Upper lobe of left lung (tissue), 4 donors: ENCODE data around the gene DLST.

ENCODE experiments used
- EP300 ChIP-seq, 4 donors: sonication (generic); formaldehyde crosslinking; IDR thresholded peaks; one replicate each; pipeline ENCODE4 v1.5.1; 2017; ENCODE audit warnings: antibody characterized with exemption in 4 of 4, control low read depth in 2 of 4
- POLR2A ChIP-seq, 4 donors: fragments of 450-650 bp; IDR thresholded peaks; one replicate each; pipeline ENCODE4 v1.5.1; 2016 to 2017; ENCODE audit warnings: antibody characterized with exemption in 4 of 4, mild to moderate bottlenecking in 2 of 4
- POLR2AphosphoS5 ChIP-seq, 2 donors: sonication (generic); formaldehyde crosslinking; IDR thresholded peaks; one replicate each; pipeline ENCODE4 v1.5.1; 2017; ENCODE audit warnings: antibody characterized with exemption in 2 of 2
- TF ChIP-seq, protein P1 (sequence below), 6 experiments: fragments of 450-650 bp in 4 of 6; fragments of 200-600 bp in 2 of 6; sonication (generic) in 2 of 6; IDR thresholded peaks; one replicate each; pipeline ENCODE4 v1.5.1; 2016 to 2019; ENCODE audit warnings: antibody characterized with exemption in 6 of 6

DNA sequence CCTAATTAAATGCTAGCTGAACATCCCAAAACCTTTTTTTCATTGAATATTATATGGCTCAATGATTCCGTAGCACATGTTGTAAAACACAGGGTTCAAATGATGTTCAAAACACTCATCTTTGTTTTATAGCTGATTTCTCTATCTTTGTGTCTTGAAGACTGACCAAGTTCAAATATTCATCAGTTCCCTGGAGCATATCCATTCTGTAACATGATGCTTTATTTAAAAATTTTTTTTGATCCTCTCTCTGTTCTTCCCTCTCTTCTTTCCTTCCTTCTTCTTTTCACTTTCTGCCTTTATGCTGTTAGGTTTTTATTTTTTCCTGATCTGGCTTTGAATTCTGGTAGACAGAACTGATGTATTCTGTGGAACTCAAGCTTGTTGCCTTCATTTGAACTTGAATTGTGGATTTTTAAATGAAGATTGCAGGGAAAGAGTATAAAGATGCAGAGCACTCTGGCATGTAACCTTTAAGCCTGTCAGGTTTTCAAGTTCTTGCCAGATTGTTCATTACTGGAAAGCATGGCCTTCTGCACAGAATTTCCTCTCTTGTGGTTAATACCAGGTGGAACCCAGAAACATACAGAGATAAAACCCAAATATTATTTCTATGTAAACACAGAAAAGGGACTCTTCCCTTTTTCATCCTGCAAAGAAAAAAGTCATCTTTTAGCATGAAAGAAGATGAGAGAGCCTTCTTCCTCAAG lies 45.3 kb upstream of the DLST start:
- TF ChIP-seq POLR2A (IDR thresholded peaks at IDR 0.05) (no peak), POLR2AphosphoS5 (IDR thresholded peaks at IDR 0.05) (no peak), EP300 (IDR thresholded peaks at IDR 0.05) (no peak)
- TF ChIP-seq, protein P1, sequence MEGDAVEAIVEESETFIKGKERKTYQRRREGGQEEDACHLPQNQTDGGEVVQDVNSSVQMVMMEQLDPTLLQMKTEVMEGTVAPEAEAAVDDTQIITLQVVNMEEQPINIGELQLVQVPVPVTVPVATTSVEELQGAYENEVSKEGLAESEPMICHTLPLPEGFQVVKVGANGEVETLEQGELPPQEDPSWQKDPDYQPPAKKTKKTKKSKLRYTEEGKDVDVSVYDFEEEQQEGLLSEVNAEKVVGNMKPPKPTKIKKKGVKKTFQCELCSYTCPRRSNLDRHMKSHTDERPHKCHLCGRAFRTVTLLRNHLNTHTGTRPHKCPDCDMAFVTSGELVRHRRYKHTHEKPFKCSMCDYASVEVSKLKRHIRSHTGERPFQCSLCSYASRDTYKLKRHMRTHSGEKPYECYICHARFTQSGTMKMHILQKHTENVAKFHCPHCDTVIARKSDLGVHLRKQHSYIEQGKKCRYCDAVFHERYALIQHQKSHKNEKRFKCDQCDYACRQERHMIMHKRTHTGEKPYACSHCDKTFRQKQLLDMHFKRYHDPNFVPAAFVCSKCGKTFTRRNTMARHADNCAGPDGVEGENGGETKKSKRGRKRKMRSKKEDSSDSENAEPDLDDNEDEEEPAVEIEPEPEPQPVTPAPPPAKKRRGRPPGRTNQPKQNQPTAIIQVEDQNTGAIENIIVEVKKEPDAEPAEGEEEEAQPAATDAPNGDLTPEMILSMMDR (IDR thresholded peaks at IDR 0.05), result no peak
